ENCODE measurements around the gene RELB. TPM values are rescaled to one million over a fixed set of nuclear protein-coding genes. Genes with fewer than 3 reads are reported as not detected.

Gene RELB
- total RNA-seq, 4 donors from 2014 or later: 8.1 to 15.1 (median 11.7) TPM

DNA sequence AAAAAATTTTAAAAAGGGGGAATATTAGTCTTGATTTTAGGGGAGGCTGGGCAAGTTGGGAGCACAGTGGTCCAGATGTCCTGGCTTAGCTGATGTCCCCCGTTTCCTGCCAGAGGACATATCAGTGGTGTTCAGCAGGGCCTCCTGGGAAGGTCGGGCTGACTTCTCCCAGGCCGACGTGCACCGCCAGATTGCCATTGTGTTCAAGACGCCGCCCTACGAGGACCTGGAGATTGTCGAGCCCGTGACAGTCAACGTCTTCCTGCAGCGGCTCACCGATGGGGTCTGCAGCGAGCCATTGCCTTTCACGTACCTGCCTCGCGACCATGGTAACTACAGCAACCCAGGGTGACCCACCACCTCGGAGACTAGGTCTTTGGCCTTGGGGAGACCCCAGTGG is 31.2 kb downstream of the RELB start:
- WGBS, 2 donors: 88 to 92% methylated on average over 18 of the region's 18 CpGs
- DNase-seq (ENCODE audit: low spot score in 2 of 2): no peak
- H3K4me3 ChIP-seq (ENCODE audit: low read depth, poor library complexity, severe bottlenecking): no peak overlapping the region
- intact Hi-C loops (cut with DNase I; ENCODE audit: low total_unique reads): no loop called here
- no peak for TF ChIP-seq POLR2A (IDR thresholded peaks at IDR 0.05)
- TF ChIP-seq, protein P1, sequence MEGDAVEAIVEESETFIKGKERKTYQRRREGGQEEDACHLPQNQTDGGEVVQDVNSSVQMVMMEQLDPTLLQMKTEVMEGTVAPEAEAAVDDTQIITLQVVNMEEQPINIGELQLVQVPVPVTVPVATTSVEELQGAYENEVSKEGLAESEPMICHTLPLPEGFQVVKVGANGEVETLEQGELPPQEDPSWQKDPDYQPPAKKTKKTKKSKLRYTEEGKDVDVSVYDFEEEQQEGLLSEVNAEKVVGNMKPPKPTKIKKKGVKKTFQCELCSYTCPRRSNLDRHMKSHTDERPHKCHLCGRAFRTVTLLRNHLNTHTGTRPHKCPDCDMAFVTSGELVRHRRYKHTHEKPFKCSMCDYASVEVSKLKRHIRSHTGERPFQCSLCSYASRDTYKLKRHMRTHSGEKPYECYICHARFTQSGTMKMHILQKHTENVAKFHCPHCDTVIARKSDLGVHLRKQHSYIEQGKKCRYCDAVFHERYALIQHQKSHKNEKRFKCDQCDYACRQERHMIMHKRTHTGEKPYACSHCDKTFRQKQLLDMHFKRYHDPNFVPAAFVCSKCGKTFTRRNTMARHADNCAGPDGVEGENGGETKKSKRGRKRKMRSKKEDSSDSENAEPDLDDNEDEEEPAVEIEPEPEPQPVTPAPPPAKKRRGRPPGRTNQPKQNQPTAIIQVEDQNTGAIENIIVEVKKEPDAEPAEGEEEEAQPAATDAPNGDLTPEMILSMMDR (IDR thresholded peaks at IDR 0.05): no peak

DNA sequence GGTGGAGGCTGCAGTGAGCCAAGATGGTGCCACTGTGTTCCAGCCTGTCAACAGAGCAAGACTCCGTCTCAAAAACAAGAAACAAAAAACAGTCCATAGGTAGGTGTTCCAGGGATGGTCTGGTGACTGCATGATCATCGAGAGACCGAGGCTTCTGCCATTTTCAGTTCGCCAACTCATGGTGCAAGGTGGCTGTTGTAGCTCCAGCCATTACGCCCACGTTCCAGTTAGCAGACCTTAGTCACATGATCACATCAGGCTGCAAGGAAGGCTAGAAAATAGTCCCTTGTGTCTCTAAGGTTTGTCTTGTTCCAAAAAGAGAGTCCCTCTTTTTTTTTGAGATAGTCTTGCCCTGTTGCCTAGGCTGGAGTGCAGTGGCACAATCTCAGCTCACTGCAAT is 34.5 kb downstream of the RELB start:
- intact Hi-C loops (cut with DNase I; ENCODE audit: low total_unique reads): no loop called here
- H3K4me3 ChIP-seq (ENCODE audit: low read depth, poor library complexity, severe bottlenecking): no peak overlapping the region
- TF ChIP-seq POLR2A (IDR thresholded peaks at IDR 0.05): no peak
- TF ChIP-seq, protein P1 (IDR thresholded peaks at IDR 0.05): no peak
- DNase-seq (ENCODE audit: low spot score in 2 of 2): no peak
- 96% methylated on average over 6 of the region's 6 CpGs for WGBS, 2 donors

DNA sequence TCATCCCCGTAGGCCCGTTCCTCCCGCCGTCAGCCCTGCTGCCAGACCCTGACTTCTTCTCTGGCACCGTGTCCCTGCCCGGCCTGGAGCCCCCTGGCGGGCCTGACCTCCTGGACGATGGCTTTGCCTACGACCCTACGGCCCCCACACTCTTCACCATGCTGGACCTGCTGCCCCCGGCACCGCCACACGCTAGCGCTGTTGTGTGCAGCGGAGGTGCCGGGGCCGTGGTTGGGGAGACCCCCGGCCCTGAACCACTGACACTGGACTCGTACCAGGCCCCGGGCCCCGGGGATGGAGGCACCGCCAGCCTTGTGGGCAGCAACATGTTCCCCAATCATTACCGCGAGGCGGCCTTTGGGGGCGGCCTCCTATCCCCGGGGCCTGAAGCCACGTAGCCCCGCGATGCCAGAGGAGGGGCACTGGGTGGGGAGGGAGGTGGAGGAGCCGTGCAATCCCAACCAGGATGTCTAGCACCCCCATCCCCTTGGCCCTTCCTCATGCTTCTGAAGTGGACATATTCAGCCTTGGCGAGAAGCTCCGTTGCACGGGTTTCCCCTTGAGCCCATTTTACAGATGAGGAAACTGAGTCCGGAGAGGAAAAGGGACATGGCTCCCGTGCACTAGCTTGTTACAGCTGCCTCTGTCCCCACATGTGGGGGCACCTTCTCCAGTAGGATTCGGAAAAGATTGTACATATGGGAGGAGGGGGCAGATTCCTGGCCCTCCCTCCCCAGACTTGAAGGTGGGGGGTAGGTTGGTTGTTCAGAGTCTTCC is 36.3 kb downstream of the RELB start:
- WGBS, 2 donors: 92 to 94% methylated on average over 20 to 37 of the region's 37 CpGs
- no peak for DNase-seq (ENCODE audit: low spot score in 2 of 2)
- intact Hi-C loops (cut with DNase I; ENCODE audit: low total_unique reads): no loop called here
- TF ChIP-seq, protein P1 (IDR thresholded peaks at IDR 0.05): no peak
- TF ChIP-seq POLR2A (IDR thresholded peaks at IDR 0.05): no peak
- no peak overlapping the region for H3K4me3 ChIP-seq (ENCODE audit: low read depth, poor library complexity, severe bottlenecking)

DNA sequence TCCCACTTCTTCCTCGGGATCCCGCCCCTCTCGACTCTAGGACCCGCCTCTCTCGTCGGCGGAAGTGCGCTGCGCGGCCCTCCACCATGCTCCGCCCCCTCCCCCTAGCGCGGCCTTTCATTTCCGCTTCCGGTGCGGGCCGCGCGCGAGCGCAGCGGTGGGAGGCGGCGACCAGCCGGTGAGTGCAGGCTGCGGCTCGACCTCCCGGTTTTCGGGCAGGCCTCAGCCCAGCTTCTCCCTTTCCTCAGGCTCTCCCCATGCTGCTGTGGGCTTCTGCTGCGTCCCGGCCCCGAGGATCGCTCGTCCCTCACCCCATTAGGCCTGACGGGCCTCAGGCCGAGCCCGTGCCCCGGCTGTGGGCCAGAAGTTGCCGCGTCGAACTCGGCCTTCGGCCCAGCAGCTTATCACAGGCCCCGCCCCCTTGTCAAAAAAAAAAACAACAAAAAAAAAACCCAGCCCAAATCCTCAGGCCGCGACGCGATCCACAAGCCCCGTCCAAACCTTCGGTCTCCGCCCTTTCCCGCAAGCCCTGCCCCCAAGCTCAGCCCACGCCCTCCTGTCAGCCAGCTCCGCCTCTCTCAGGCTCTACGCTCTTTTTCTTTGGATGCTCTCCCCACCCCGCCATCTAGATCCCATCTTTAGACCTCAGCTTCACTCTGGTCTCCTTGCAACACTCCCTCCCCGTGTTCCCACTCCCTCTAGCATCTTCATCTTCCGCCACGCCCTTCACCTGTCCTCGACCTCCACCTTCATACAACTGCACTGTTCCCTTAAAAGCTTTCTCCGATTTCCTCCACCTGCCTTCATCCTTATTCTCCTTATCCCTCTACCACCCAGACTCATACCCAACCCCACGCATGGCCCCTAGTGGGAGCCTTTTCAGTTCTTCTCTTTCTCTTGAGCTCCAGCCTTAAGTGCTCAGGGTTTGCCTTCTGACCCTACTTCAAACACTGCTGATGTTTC is 37.9 kb downstream of the RELB start, which contains the start of gene CLASRP:
TSS of gene CLASRP (plus strand) at position 115 of the 963 bp plus-strand sequence. CDS start 1,168 bp downstream, outside the sequence.
- DNase-seq (ENCODE audit: low spot score in 2 of 2): peak; percentile 86 to 98

DNA sequence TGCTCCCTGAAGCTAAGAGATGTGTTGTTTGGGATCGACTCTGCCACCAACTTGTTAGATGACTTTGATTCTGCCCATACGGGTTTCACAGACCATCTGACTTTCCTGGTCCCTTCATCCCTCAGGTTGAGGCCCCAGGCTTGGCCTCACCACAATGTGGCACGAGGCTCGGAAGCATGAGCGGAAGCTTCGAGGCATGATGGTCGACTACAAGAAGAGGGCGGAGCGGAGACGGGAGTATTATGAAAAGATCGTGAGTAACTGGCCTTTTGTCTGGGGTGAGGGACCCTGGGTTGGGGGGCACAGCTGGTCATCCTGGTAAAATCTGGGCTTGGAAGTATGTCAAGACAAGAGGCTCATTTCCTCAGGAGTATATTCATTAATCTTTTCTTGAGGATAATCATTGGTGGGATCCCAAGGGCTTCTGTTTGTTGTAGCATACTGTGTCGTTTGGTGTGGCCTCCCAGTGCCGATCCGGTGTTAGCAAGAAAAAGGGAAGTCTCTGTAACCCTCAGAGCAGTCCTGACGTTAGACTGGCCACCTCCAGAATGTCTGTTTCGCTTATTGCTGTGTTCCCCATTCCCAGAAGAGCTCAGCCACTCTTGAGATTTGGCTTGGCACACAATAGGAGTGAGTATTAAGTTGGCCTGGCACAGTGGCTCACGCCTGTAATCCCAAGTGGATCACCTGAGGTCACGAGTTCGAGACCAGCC is 39.0 kb downstream of the RELB start:
- DNase-seq (ENCODE audit: low spot score in 2 of 2): no peak
- no peak for TF ChIP-seq POLR2A (IDR thresholded peaks at IDR 0.05)
- TF ChIP-seq, protein P1 (IDR thresholded peaks at IDR 0.05): no peak
- WGBS, 2 donors: 71 to 78% methylated on average over 19 of the region's 19 CpGs
- H3K4me3 ChIP-seq (ENCODE audit: low read depth, poor library complexity, severe bottlenecking): no peak overlapping the region
- intact Hi-C loops (cut with DNase I; ENCODE audit: low total_unique reads): no loop called here

More for the DNA sequence above, 37.9 kb downstream of the RELB start, which contains the start of gene CLASRP:
- intact Hi-C loops (cut with DNase I; ENCODE audit: low total_unique reads): no loop called here
- WGBS, 2 donors: 1 to 3% methylated on average over 54 to 57 of the region's 62 CpGs
- H3K4me3 ChIP-seq (ENCODE audit: low read depth, poor library complexity, severe bottlenecking): peak within 1 kb of the TSS; percentile 71
- peak in 1 of 2 donors; percentile 79 for TF ChIP-seq POLR2A (IDR thresholded peaks at IDR 0.05)
- TF ChIP-seq, protein P1 (IDR thresholded peaks at IDR 0.05): no peak
